Measurements from ENCODE around the gene COX14.

Gene COX14

DNA sequence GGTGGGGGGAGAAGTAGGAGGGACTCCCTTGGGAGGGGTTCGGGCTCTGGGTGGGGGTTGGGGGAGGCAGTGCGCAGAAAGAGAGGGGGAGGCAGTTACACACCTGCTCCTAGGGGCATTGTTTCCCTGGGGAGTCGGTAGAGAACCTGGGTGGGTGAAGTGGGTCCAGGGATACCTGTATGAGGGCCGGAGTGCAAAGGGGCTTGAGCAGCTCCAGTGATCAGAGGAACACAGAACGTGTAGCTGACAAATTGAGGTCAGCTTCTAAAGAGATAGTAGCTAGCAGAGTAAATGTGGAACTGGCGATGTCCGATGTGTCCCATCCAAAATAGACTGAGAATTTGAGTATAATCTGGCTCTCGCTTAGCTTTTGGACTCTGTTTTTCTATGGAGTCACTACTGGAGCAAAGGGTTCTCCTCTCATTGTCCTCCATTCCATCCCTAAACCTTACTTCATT, 26.4 kb upstream of the COX14 start:
- peak overlapping the region; percentile 90 for H3K27ac ChIP-seq (ENCODE audit: low read depth, low read length, severe bottlenecking)
- 20 to 28% methylated on average over 8 of the region's 8 CpGs for WGBS, 2 experiments (ENCODE audit: insufficient coverage in 2 of 2)
- H3K9me3 ChIP-seq (ENCODE audit: control insufficient read depth, low read length), result no peaks in the 10 kb centered on the region
- peak overlapping the region; percentile 72 for H3K4me3 ChIP-seq (ENCODE audit: extremely low read depth, insufficient read depth, low read length, poor library complexity, severe bottlenecking)
- peaks cover 17% of the 10 kb centered on the region for H3K4me1 ChIP-seq (ENCODE audit: control insufficient read depth, insufficient read depth, low read length, poor library complexity, severe bottlenecking)
- H3K36me3 ChIP-seq (ENCODE audit: control insufficient read depth, insufficient read depth, low read length), result peaks cover 40% of the 10 kb centered on the region

DNA sequence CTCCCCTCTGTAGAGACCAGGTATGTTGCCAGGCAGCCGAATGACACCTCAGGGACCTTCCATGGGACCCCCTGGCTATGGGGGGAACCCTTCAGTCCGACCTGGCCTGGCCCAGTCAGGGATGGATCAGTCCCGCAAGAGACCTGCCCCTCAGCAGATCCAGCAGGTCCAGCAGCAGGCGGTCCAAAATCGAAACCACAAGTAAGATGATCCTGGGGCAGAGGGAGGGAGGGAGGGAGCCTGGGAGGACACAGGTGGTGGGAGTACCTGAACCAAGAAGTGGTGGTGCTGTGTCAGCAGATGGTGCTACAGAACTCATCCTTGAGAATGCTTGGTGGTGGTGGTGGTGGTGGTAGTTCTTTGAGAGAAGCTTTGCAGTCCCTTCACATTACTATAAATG, 25.9 kb upstream of the COX14 start:
- WGBS, 2 experiments (ENCODE audit: insufficient coverage in 2 of 2), result 87 to 100% methylated on average over 1 to 5 of the region's 5 CpGs
- H3K36me3 ChIP-seq (ENCODE audit: control insufficient read depth, insufficient read depth, low read length), result peaks cover 45% of the 10 kb centered on the region
- H3K4me1 ChIP-seq (ENCODE audit: control insufficient read depth, insufficient read depth, low read length, poor library complexity, severe bottlenecking), result peaks cover 17% of the 10 kb centered on the region
- no peak overlapping the region for H3K27ac ChIP-seq (ENCODE audit: low read depth, low read length, severe bottlenecking)
- peak overlapping the region; percentile 72 for H3K4me3 ChIP-seq (ENCODE audit: extremely low read depth, insufficient read depth, low read length, poor library complexity, severe bottlenecking)
- H3K9me3 ChIP-seq (ENCODE audit: control insufficient read depth, low read length), result no peaks in the 10 kb centered on the region

DNA sequence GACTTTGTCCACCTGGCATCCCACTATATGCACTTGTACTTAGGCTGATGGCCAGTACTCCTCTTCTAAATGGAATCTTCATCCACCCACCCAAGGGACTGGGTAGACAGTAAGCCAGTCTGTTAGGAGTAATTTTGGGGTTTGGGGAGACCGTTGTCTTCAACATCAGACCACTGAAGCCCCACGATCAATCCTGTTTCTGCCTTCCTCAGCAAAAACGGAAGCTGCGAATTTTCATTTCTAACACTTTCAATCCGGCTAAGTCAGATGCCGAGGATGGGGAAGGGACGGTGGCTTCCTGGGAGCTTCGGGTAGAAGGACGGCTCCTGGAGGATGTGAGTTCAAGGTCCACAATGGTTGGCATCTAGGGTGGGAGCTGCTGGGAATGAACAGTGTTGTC, 24.9 kb upstream of the COX14 start:
- WGBS, 2 experiments (ENCODE audit: insufficient coverage in 2 of 2), result 96 to 98% methylated on average over 8 of the region's 9 CpGs
- H3K4me3 ChIP-seq (ENCODE audit: extremely low read depth, insufficient read depth, low read length, poor library complexity, severe bottlenecking), result no peak overlapping the region
- H3K4me1 ChIP-seq (ENCODE audit: control insufficient read depth, insufficient read depth, low read length, poor library complexity, severe bottlenecking), result peaks cover 17% of the 10 kb centered on the region
- no peaks in the 10 kb centered on the region for H3K9me3 ChIP-seq (ENCODE audit: control insufficient read depth, low read length)
- peaks cover 55% of the 10 kb centered on the region for H3K36me3 ChIP-seq (ENCODE audit: control insufficient read depth, insufficient read depth, low read length)
- H3K27ac ChIP-seq (ENCODE audit: low read depth, low read length, severe bottlenecking), result no peak overlapping the region

DNA sequence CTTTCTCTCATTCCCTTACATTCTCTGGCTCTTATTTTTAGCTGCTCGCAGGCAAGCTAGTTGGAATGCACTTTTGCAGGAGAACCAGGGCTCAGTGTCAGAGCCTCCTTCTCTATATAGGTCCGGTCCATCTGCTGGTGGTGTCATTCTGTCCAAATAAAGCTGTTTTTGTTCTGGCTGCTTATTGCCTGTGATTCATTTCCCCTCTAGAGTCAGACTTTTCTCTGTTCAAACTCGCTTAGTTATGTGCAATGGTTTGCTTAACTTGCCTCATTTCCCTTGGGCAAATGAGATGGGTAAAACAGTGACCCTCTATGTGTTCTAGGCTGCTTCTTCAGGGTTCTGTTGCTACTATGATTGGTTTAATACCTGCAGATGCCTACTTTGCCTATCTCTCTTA, 24.0 kb upstream of the COX14 start:
- Histone ChIP-seq H3K4me3 (ENCODE audit: extremely low read depth, insufficient read depth, low read length, poor library complexity, severe bottlenecking) (no peak overlapping the region), H3K27ac (ENCODE audit: low read depth, low read length, severe bottlenecking) (peak overlapping the region; percentile 1), H3K9me3 (ENCODE audit: control insufficient read depth, low read length) (no peaks in the 10 kb centered on the region), H3K36me3 (ENCODE audit: control insufficient read depth, insufficient read depth, low read length) (peaks cover 62% of the 10 kb centered on the region), H3K4me1 (ENCODE audit: control insufficient read depth, insufficient read depth, low read length, poor library complexity, severe bottlenecking) (peaks cover 17% of the 10 kb centered on the region)
- 88 to 100% methylated on average over 1 to 2 of the region's 3 CpGs for WGBS, 2 experiments (ENCODE audit: insufficient coverage in 2 of 2)

DNA sequence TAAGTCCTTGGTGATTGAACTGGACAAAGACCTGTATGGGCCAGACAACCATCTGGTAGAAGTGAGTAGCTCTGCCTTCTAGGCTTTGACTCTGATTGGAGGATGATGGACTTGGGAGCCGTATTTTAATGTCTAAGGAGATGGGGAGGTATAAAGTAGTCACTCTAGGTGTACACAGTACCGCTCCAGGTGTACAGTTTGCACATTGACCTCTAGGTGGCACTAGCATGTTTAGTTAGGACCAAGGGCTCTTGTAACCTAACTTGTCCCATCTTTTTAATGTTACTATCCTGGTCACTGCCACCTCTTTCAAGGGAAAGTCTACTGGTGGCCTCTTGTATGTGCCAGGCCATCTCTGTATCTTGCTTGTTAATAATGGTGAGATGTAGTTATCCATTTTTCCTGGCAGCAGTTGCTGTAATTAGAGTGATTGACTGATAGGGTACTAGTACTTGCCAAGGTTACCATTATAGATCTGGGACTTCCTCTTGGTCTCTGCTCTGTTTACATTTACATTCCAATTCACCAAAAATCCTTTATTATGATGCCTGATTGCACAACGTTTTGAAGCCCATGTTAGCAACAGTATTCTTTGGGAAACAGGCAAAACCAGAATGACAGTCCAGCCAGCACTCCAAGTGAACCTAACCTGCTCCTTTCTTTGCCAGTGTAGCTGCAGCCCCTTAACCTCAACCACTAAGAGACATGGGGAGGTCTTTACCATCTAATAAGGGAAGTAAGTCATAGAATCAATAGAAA, 23.3 kb upstream of the COX14 start:
- Histone ChIP-seq H3K4me1 (ENCODE audit: control insufficient read depth, insufficient read depth, low read length, poor library complexity, severe bottlenecking) (peaks cover 17% of the 10 kb centered on the region), H3K4me3 (ENCODE audit: extremely low read depth, insufficient read depth, low read length, poor library complexity, severe bottlenecking) (no peak overlapping the region), H3K9me3 (ENCODE audit: control insufficient read depth, low read length) (no peaks in the 10 kb centered on the region), H3K36me3 (ENCODE audit: control insufficient read depth, insufficient read depth, low read length) (peaks cover 70% of the 10 kb centered on the region), H3K27ac (ENCODE audit: low read depth, low read length, severe bottlenecking) (peak overlapping the region; percentile 1)
- WGBS, 2 experiments (ENCODE audit: insufficient coverage in 2 of 2), result 67 to 88% methylated on average over 1 to 3 of the region's 3 CpGs

GRCh38 chr12:50089730-50090129, 22.3 kb upstream of the COX14 start:
- Histone ChIP-seq H3K27ac (ENCODE audit: low read depth, low read length, severe bottlenecking) (no peak overlapping the region), H3K36me3 (ENCODE audit: control insufficient read depth, insufficient read depth, low read length) (peaks cover 80% of the 10 kb centered on the region), H3K4me3 (ENCODE audit: extremely low read depth, insufficient read depth, low read length, poor library complexity, severe bottlenecking) (no peak overlapping the region), H3K9me3 (ENCODE audit: control insufficient read depth, low read length) (no peaks in the 10 kb centered on the region), H3K4me1 (ENCODE audit: control insufficient read depth, insufficient read depth, low read length, poor library complexity, severe bottlenecking) (peaks cover 17% of the 10 kb centered on the region)
- WGBS, 2 experiments (ENCODE audit: insufficient coverage in 2 of 2), result 96 to 100% methylated on average over 2 to 4 of the region's 7 CpGs

GRCh38 chr12:50090391-50090790, 21.6 kb upstream of the COX14 start:
- Histone ChIP-seq H3K9me3 (ENCODE audit: control insufficient read depth, low read length) (no peaks in the 10 kb centered on the region), H3K4me3 (ENCODE audit: extremely low read depth, insufficient read depth, low read length, poor library complexity, severe bottlenecking) (no peak overlapping the region), H3K36me3 (ENCODE audit: control insufficient read depth, insufficient read depth, low read length) (peaks cover 86% of the 10 kb centered on the region), H3K4me1 (ENCODE audit: control insufficient read depth, insufficient read depth, low read length, poor library complexity, severe bottlenecking) (peaks cover 17% of the 10 kb centered on the region), H3K27ac (ENCODE audit: low read depth, low read length, severe bottlenecking) (no peak overlapping the region)
- 91 to 98% methylated on average over 4 to 5 of the region's 5 CpGs for WGBS, 2 experiments (ENCODE audit: insufficient coverage in 2 of 2)

DNA sequence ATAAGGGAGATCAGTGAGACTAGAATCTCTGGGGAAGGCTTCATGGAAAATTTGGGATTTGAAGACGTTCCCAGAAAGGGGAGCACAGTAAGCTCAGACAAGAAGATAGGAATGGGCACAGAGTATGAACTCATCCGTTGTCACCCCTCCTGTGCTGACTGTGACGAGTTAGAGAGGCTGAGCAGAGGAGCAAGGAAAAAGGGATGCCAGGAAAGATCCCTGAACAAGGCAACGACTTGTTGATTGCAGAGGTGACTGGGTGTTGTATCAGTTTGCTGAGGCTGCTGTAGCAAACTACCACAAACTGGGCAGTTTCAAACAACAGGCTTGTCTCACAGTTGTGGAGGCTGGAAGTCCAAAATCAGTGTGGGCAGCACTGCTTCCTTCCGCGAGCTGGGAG, 14.1 kb upstream of the COX14 start:
- no peaks in the 10 kb centered on the region for H3K9me3 ChIP-seq (ENCODE audit: control insufficient read depth, low read length)
- H3K36me3 ChIP-seq (ENCODE audit: control insufficient read depth, insufficient read depth, low read length), result peaks cover 95% of the 10 kb centered on the region
- H3K27ac ChIP-seq (ENCODE audit: low read depth, low read length, severe bottlenecking), result no peak overlapping the region
- H3K4me3 ChIP-seq (ENCODE audit: extremely low read depth, insufficient read depth, low read length, poor library complexity, severe bottlenecking), result no peak overlapping the region
- 97 to 98% methylated on average over 6 of the region's 6 CpGs for WGBS, 2 experiments (ENCODE audit: insufficient coverage in 2 of 2)
- H3K4me1 ChIP-seq (ENCODE audit: control insufficient read depth, insufficient read depth, low read length, poor library complexity, severe bottlenecking), result peaks cover 6% of the 10 kb centered on the region

GRCh38 chr12:50099302-50100008, 12.6 kb upstream of the COX14 start:
- Histone ChIP-seq H3K9me3 (ENCODE audit: control insufficient read depth, low read length) (no peaks in the 10 kb centered on the region), H3K27ac (ENCODE audit: low read depth, low read length, severe bottlenecking) (peak overlapping the region; percentile 23), H3K36me3 (ENCODE audit: control insufficient read depth, insufficient read depth, low read length) (peaks cover 80% of the 10 kb centered on the region), H3K4me1 (ENCODE audit: control insufficient read depth, insufficient read depth, low read length, poor library complexity, severe bottlenecking) (peaks cover 6% of the 10 kb centered on the region), H3K4me3 (ENCODE audit: extremely low read depth, insufficient read depth, low read length, poor library complexity, severe bottlenecking) (no peak overlapping the region)
- 67 to 70% methylated on average over 4 of the region's 5 CpGs for WGBS, 2 experiments (ENCODE audit: insufficient coverage in 2 of 2)

GRCh38 chr12:50100561-50100960, 11.5 kb upstream of the COX14 start:
- H3K36me3 ChIP-seq (ENCODE audit: control insufficient read depth, insufficient read depth, low read length), result peaks cover 69% of the 10 kb centered on the region
- WGBS, 2 experiments (ENCODE audit: insufficient coverage in 2 of 2), result 94 to 100% methylated on average over 2 of the region's 3 CpGs
- H3K27ac ChIP-seq (ENCODE audit: low read depth, low read length, severe bottlenecking), result no peak overlapping the region

DNA sequence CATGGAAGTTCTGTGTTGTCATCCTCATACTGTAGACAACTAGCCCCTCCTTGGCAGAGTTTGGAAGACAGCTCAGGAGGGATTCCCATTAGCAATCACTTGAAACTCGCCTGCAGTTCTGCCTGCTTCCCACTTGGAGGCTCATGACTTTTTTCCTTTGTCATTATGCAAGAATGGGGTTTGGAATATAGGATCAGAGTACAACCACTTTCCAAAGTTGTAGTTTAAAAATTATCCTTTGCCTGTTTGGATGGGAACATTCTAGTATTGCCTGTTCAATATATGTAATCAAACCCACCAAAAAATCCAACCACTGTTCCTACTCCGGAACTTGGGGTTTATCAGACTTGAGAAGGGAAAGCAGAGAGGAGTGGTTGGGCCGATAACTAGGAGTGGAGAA, 10.4 kb upstream of the COX14 start:
- 80% methylated on average over 2 of the region's 3 CpGs; no CpG with 5 or more reads in 1 of the 2 experiments for WGBS, 2 experiments (ENCODE audit: insufficient coverage in 2 of 2)

More at GRCh38 chr12:50100561-50100960, 11.5 kb upstream of the COX14 start:
- Histone ChIP-seq H3K4me3 (ENCODE audit: extremely low read depth, insufficient read depth, low read length, poor library complexity, severe bottlenecking) (no peak overlapping the region), H3K9me3 (ENCODE audit: control insufficient read depth, low read length) (no peaks in the 10 kb centered on the region), H3K4me1 (ENCODE audit: control insufficient read depth, insufficient read depth, low read length, poor library complexity, severe bottlenecking) (peaks cover 6% of the 10 kb centered on the region)

More for the DNA sequence above, 10.4 kb upstream of the COX14 start:
- Histone ChIP-seq H3K27ac (ENCODE audit: low read depth, low read length, severe bottlenecking) (no peak overlapping the region), H3K36me3 (ENCODE audit: control insufficient read depth, insufficient read depth, low read length) (peaks cover 58% of the 10 kb centered on the region), H3K9me3 (ENCODE audit: control insufficient read depth, low read length) (no peaks in the 10 kb centered on the region), H3K4me3 (ENCODE audit: extremely low read depth, insufficient read depth, low read length, poor library complexity, severe bottlenecking) (no peak overlapping the region), H3K4me1 (ENCODE audit: control insufficient read depth, insufficient read depth, low read length, poor library complexity, severe bottlenecking) (peaks cover 6% of the 10 kb centered on the region)

Measured in mesodermal cell (in vitro differentiated cells).